Measurements from ENCODE around the gene UTS2R. TPM values are rescaled to one million over a fixed set of nuclear protein-coding genes. Genes with fewer than 3 reads are reported as not detected.

UTS2R gene
- total and polyA plus RNA-seq, 5 donors = 1.0 to 7.5 (median 4.5) TPM

GRCh38 chr17:82328141-82328993 is 43.2 kb upstream of the UTS2R start:
- Histone ChIP-seq H3K4me3 (ENCODE audit: low read length) (no peak overlapping the region), H3K27ac (ENCODE audit: low read length) (no peak overlapping the region), H3K27me3 (ENCODE audit: control insufficient read depth, insufficient read depth) (no peaks in the 10 kb centered on the region), H3K4me1 (ENCODE audit: control insufficient read depth, insufficient read depth, low read length) (peaks cover 5% of the 10 kb centered on the region), H3K9me3 (ENCODE audit: control insufficient read depth, low read length) (no peaks in the 10 kb centered on the region)
- ATAC-seq (no peak), DNase-seq (peak in 1 of 3 donors; percentile 50)
- intact Hi-C loops (cut with DNase I) = loop anchor here in 3 of 4 donors (10.0 kb wide), 2 partner anchors 94 to 124 kb away; no protein-coding TSS in a partner anchor
- 73% methylated on average over 28 of the region's 28 CpGs for WGBS

- H3K4me3 ChIP-seq (ENCODE audit: low read length) = no peak overlapping the region
- H3K27ac ChIP-seq (ENCODE audit: low read length) = no peak overlapping the region
- intact Hi-C loops (cut with DNase I) = loop anchor here in 3 of 4 donors (10.0 kb wide), 2 partner anchors 94 to 124 kb away; no protein-coding TSS in a partner anchor
- ATAC-seq = no peak
- peak in 1 of 3 donors; percentile 53 for DNase-seq
- WGBS = 87% methylated on average over 15 of the region's 15 CpGs
- no peaks in the 10 kb centered on the region for H3K9me3 ChIP-seq (ENCODE audit: control insufficient read depth, low read length)
- H3K27me3 ChIP-seq (ENCODE audit: control insufficient read depth, insufficient read depth) = no peaks in the 10 kb centered on the region
- H3K4me1 ChIP-seq (ENCODE audit: control insufficient read depth, insufficient read depth, low read length) = peaks cover 5% of the 10 kb centered on the region
Observed at GRCh38 chr17:82328994-82329507, 42.5 kb upstream of the UTS2R start.

GRCh38 chr17:82329683-82330321 is 41.8 kb upstream of the UTS2R start:
- no peaks in the 10 kb centered on the region for H3K27me3 ChIP-seq (ENCODE audit: control insufficient read depth, insufficient read depth)
- H3K4me3 ChIP-seq (ENCODE audit: low read length) = no peak overlapping the region
- ATAC-seq = no peak
- no peaks in the 10 kb centered on the region for H3K9me3 ChIP-seq (ENCODE audit: control insufficient read depth, low read length)
- peak in 1 of 3 donors; percentile 56 for DNase-seq
- peaks cover 5% of the 10 kb centered on the region for H3K4me1 ChIP-seq (ENCODE audit: control insufficient read depth, insufficient read depth, low read length)
- WGBS = 78% methylated on average over 19 of the region's 19 CpGs
- H3K27ac ChIP-seq (ENCODE audit: low read length) = no peak overlapping the region
- intact Hi-C loops (cut with DNase I) = loop anchor here in 3 of 4 donors (10.0 kb wide), 2 partner anchors 95 to 125 kb away; no protein-coding TSS in a partner anchor

- Histone ChIP-seq H3K4me3 (ENCODE audit: low read length) (no peak overlapping the region), H3K9me3 (ENCODE audit: control insufficient read depth, low read length) (no peaks in the 10 kb centered on the region), H3K4me1 (ENCODE audit: control insufficient read depth, insufficient read depth, low read length) (peaks cover 5% of the 10 kb centered on the region), H3K27ac (ENCODE audit: low read length) (no peak overlapping the region), H3K27me3 (ENCODE audit: control insufficient read depth, insufficient read depth) (no peaks in the 10 kb centered on the region)
- DNase-seq (peak in 2 of 3 donors; percentile 77 to 79), ATAC-seq (no peak)
- intact Hi-C loops (cut with DNase I) = no loop called here
- WGBS = 41% methylated on average over 28 of the region's 28 CpGs
Observed at GRCh38 chr17:82330322-82331239, 41.0 kb upstream of the UTS2R start.

GRCh38 chr17:82331345-82331939 is 40.1 kb upstream of the UTS2R start:
- WGBS = 88% methylated on average over 25 of the region's 25 CpGs
- Histone ChIP-seq H3K9me3 (ENCODE audit: control insufficient read depth, low read length) (no peaks in the 10 kb centered on the region), H3K27me3 (ENCODE audit: control insufficient read depth, insufficient read depth) (no peaks in the 10 kb centered on the region), H3K4me3 (ENCODE audit: low read length) (no peak overlapping the region), H3K27ac (ENCODE audit: low read length) (no peak overlapping the region), H3K4me1 (ENCODE audit: control insufficient read depth, insufficient read depth, low read length) (peaks cover 5% of the 10 kb centered on the region)
- DNase-seq (no peak), ATAC-seq (no peak)
- intact Hi-C loops (cut with DNase I) = no loop called here

GRCh38 chr17:82332669-82333278 is 38.8 kb upstream of the UTS2R start:
- peak overlapping the region; percentile 66 for H3K4me3 ChIP-seq (ENCODE audit: low read length)
- ATAC-seq (peak; percentile 22 to 25), DNase-seq (peak; percentile 53 to 79 (median 79))
- no peaks in the 10 kb centered on the region for H3K9me3 ChIP-seq (ENCODE audit: control insufficient read depth, low read length)
- H3K4me1 ChIP-seq (ENCODE audit: control insufficient read depth, insufficient read depth, low read length) = peaks cover 5% of the 10 kb centered on the region
- no peak overlapping the region for H3K27ac ChIP-seq (ENCODE audit: low read length)
- intact Hi-C loops (cut with DNase I) = no loop called here
- no peaks in the 10 kb centered on the region for H3K27me3 ChIP-seq (ENCODE audit: control insufficient read depth, insufficient read depth)
- 23% methylated on average over 32 of the region's 32 CpGs for WGBS

GRCh38 chr17:82333279-82334171 is 38.0 kb upstream of the UTS2R start, which contains the start of gene SECTM1:
Gene SECTM1 (minus strand): TSS chr17:82333766. CDS start chr17:82327240, 6,526 bp downstream.
- WGBS = 3% methylated on average over 90 of the region's 90 CpGs
- H3K27ac ChIP-seq (ENCODE audit: low read length) = no peak within 1 kb of the TSS
- DNase-seq = peak; percentile 57 to 87 (median 85)
- peak; percentile 34 to 55 for ATAC-seq
- H3K27me3 ChIP-seq (ENCODE audit: control insufficient read depth, insufficient read depth) = no peaks in the 10 kb centered on the region
- H3K9me3 ChIP-seq (ENCODE audit: control insufficient read depth, low read length) = no peaks in the 10 kb centered on the region
- H3K4me3 ChIP-seq (ENCODE audit: low read length) = peak within 1 kb of the TSS; percentile 66
- peaks cover 5% of the 10 kb centered on the region for H3K4me1 ChIP-seq (ENCODE audit: control insufficient read depth, insufficient read depth, low read length)
- intact Hi-C loops (cut with DNase I) = no loop called here

GRCh38 chr17:82334204-82334621 is 37.4 kb upstream of the UTS2R start:
- ATAC-seq (no peak), DNase-seq (peak in 1 of 3 donors; percentile 66)
- Histone ChIP-seq H3K27me3 (ENCODE audit: control insufficient read depth, insufficient read depth) (no peaks in the 10 kb centered on the region), H3K27ac (ENCODE audit: low read length) (no peak overlapping the region), H3K4me1 (ENCODE audit: control insufficient read depth, insufficient read depth, low read length) (peaks cover 5% of the 10 kb centered on the region), H3K4me3 (ENCODE audit: low read length) (peak overlapping the region; percentile 66), H3K9me3 (ENCODE audit: control insufficient read depth, low read length) (no peaks in the 10 kb centered on the region)
- intact Hi-C loops (cut with DNase I) = no loop called here
- 62% methylated on average over 25 of the region's 25 CpGs for WGBS

All from right cardiac atrium (tissue), 5 donors.